ENCODE results near the gene PLA2G15. TPM values are rescaled to one million over a fixed set of nuclear protein-coding genes. Genes with fewer than 3 reads are reported as not detected.
A peak's percentile ranks its signal among the peaks of the same experiment; 100 is the strongest.

The PLA2G15 gene
- total and polyA plus RNA-seq, 12 donors: 6.0 to 37.1 (median 23.2) TPM

DNA sequence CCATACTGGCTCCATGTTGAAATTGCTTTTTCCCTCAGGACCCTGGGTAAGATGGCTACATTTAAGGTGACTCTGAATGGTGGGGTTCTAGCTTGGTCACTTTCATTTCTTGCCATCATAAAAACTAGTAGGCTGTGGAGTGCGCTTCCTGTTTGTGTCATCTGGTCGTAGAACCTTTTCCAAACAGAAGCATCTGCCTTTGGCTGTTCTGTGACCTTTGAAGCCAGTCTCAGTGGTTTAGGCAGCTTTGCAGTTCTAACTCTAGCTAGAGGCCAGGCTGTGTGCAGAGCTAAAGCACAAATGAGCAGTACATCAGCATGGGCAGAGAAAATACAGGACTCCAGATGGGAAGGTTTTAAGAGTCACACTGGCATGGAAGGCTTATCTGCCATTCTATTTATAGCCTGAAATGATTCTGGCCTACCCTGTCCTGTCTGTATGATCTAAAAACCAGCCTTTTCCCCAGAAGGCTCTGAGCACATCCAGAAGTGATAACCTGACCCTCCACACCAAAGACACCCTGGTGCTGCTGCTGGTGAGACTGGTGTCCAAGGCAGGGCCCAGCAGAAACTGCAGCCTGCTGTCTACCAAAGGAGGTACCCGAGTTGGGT lies 17.9 kb upstream of the PLA2G15 start:
- H3K36me3 ChIP-seq (replicated peaks in 1 of 2): peaks cover 0 to 7% of the 10 kb centered on the region in 2 donors
- WGBS, 4 donors: 63 to 77% (median 71%) methylated on average over 3 of the region's 3 CpGs
- no peaks in the 10 kb centered on the region for H3K27me3 ChIP-seq
- H3K4me1 ChIP-seq (replicated peaks in 1 of 2): peaks cover 7 to 9% of the 10 kb centered on the region in 2 donors
- intact Hi-C loops (cut with DNase I): loop anchor here in 1 of 2 donors (10.0 kb wide), 1 partner anchor 242 kb away; the partner anchor contains the start of gene DPEP3
- TF ChIP-seq CTCF (IDR thresholded peaks at IDR 0.05) (no peak), POLR2A (IDR thresholded peaks at IDR 0.05) (no peak)
- no peaks in the 10 kb centered on the region for H3K9me3 ChIP-seq (replicated peaks in 1 of 3)
- DNase-seq: no peak
- H3K4me3 ChIP-seq: no peak overlapping the region
- H3K27ac ChIP-seq: peak overlapping the region in 1 of 5 donors; percentile 6

- Histone ChIP-seq H3K27ac (no peak overlapping the region), H3K4me1 (replicated peaks in 1 of 2) (peaks cover 7 to 9% of the 10 kb centered on the region in 2 donors), H3K9me3 (replicated peaks in 1 of 3) (no peaks in the 10 kb centered on the region), H3K27me3 (no peaks in the 10 kb centered on the region), H3K4me3 (no peak overlapping the region), H3K36me3 (replicated peaks in 1 of 2) (peaks cover 0 to 7% of the 10 kb centered on the region in 2 donors)
- 74 to 90% (median 80%) methylated on average over 2 of the region's 2 CpGs for WGBS, 4 donors
- peak in 1 of 7 donors; percentile 58 for DNase-seq
- intact Hi-C loops (cut with DNase I): loop anchor here in 1 of 2 donors (10.0 kb wide), 1 partner anchor 243 kb away; the partner anchor contains the start of gene DPEP3
- TF ChIP-seq CTCF (IDR thresholded peaks at IDR 0.05) (peak in 1 of 6 experiments; percentile 5), POLR2A (IDR thresholded peaks at IDR 0.05) (no peak)
Observed at GRCh38 chr16:68227850-68228553, 17.2 kb upstream of the PLA2G15 start.

- no peak overlapping the region for H3K27ac ChIP-seq
- H3K4me3 ChIP-seq: no peak overlapping the region
- no peak for TF ChIP-seq POLR2A (IDR thresholded peaks at IDR 0.05)
- H3K9me3 ChIP-seq (replicated peaks in 1 of 3): no peaks in the 10 kb centered on the region
- WGBS, 4 donors: 89 to 96% (median 92%) methylated on average over 3 of the region's 3 CpGs
- H3K36me3 ChIP-seq (replicated peaks in 1 of 2): peaks cover 0 to 7% of the 10 kb centered on the region in 2 donors
- DNase-seq: no peak
- intact Hi-C loops (cut with DNase I): loop anchor here in 1 of 2 donors (10.0 kb wide), 1 partner anchor 244 kb away; the partner anchor contains the start of gene DPEP3
- H3K27me3 ChIP-seq: no peaks in the 10 kb centered on the region
- H3K4me1 ChIP-seq (replicated peaks in 1 of 2): peaks cover 7 to 9% of the 10 kb centered on the region in 2 donors
Observed at GRCh38 chr16:68228652-68229051, 16.5 kb upstream of the PLA2G15 start.

- WGBS, 4 donors: 64 to 78% (median 73%) methylated on average over 4 of the region's 4 CpGs
- DNase-seq: peak in 4 of 7 donors; percentile 36 to 75 (median 65)
- intact Hi-C loops (cut with DNase I): loop anchor here (5.0 to 10.0 kb wide), 3 partner anchors 135 to 245 kb away; partner anchors contain the start of gene DPEP3 (in 1 of the 2)
- no peak overlapping the region for H3K27ac ChIP-seq
- peaks cover 7 to 9% of the 10 kb centered on the region in 2 donors for H3K4me1 ChIP-seq (replicated peaks in 1 of 2)
- H3K4me3 ChIP-seq: no peak overlapping the region
- H3K36me3 ChIP-seq (replicated peaks in 1 of 2): peaks cover 0 to 7% of the 10 kb centered on the region in 2 donors
- TF ChIP-seq POLR2A (IDR thresholded peaks at IDR 0.05): no peak
- TF ChIP-seq CTCF (IDR thresholded peaks at IDR 0.05): peak; percentile 81 to 89 (median 84)
- no peaks in the 10 kb centered on the region for H3K27me3 ChIP-seq
- no peaks in the 10 kb centered on the region for H3K9me3 ChIP-seq (replicated peaks in 1 of 3)
Observed at GRCh38 chr16:68229431-68230175, 15.6 kb upstream of the PLA2G15 start.

Measured in adrenal gland (tissue), 12 donors.